A549 (cell line): ENCODE measurements around the gene ERGIC2. TPM values are rescaled to one million over a fixed set of nuclear protein-coding genes. Genes with fewer than 3 reads are reported as not detected.
A peak's percentile ranks its signal among the peaks of the same experiment; 100 is the strongest.

ENCODE experiments used
- ATAC-seq, 2 experiments: fragments of 200-7000 bp in 1 of 2; fragments of >200 bp in 1 of 2; cut with Nextera tagmentation in 1 of 2; cut with Tn5 transposase in 1 of 2; 3 replicates each; pipeline versions ENCODE4 v1.8.0 to v1.9.1; 2018 to 2020; ENCODE audit warnings: mild to moderate bottlenecking in 1 of 2, moderate library complexity in 1 of 2
- CTCF ChIA-PET: fragments of 300-600 bp; sonication (Branson Sonifier 250); formaldehyde crosslinking; extraction: SDS; loops from one replicate; lab custom pipeline; 2021; ENCODE audit warnings: antibody characterized with exemption, inconsistent platforms; lab: Yijun Ruan, JAX
- POLR2A ChIA-PET: fragments of 350-600 bp; formaldehyde crosslinking; extraction: SDS; loops from one replicate; lab custom pipeline; 2021; ENCODE audit warnings: antibody characterized with exemption, inconsistent platforms; lab: Yijun Ruan, JAX
- DNase-seq, 2 experiments: peaks; one replicate each; pipeline versions ENCODE4 v3.0.0 to v3.0.0-alpha.2; 2011 to 2016; ENCODE audit warnings: low read depth in 1 of 2, low spot score in 1 of 2
- FAIRE-seq: peaks from 2 replicates; lab custom pipeline; 2011; peaks lifted over from hg19 to GRCh38; lab: Jason Lieb, UNC
- H3K27ac ChIP-seq, 2 experiments: fragments of >200 bp; sonication (Bioruptor Twin); formaldehyde crosslinking; 3 replicates each; pipeline ENCODE4 v1.5.1; 2016 to 2017
- H3K4me1 ChIP-seq: fragments of >200 bp; sonication (Bioruptor Twin); formaldehyde crosslinking; 3 replicates; pipeline ENCODE4 v1.6.1; 2016
- H3K4me2 ChIP-seq: fragments of >200 bp; sonication (Bioruptor Twin); formaldehyde crosslinking; 3 replicates; pipeline ENCODE4 v1.6.1; 2016
- H3K4me3 ChIP-seq: fragments of >200 bp; sonication (Bioruptor Twin); formaldehyde crosslinking; 3 replicates; pipeline ENCODE4 v1.5.1; 2016
- H3K9me3 ChIP-seq: fragments of >200 bp; sonication (Bioruptor Twin); formaldehyde crosslinking; 3 replicates; pipeline ENCODE4 v1.6.1; 2016
- ATOH8 ChIP-seq: fragments of 250-450 bp; sonication (Bioruptor Pico); IDR thresholded peaks from 2 replicates; pipeline ENCODE4 v1.5.0; 2020; ENCODE audit warnings: low read depth, mild to moderate bottlenecking, moderate library complexity
- BHLHE40 ChIP-seq: IDR thresholded peaks from 2 replicates; pipeline ENCODE4 v1.6.1; 2012; ENCODE audit warnings: low read depth, low read length, inconsistent platforms
- CBX8 ChIP-seq: fragments of 200-600 bp; sonication (generic); IDR thresholded peaks from 2 replicates; pipeline ENCODE4 v1.6.1; 2016
- CHD2 ChIP-seq: fragments of 150-350 bp; IDR thresholded peaks from 2 replicates; pipeline ENCODE4 v1.6.1; 2014; ENCODE audit warnings: low read length; ENCODE audit not compliant: partially characterized antibody
- EHF ChIP-seq: fragments of 250-450 bp; sonication (Bioruptor Pico); IDR thresholded peaks from 2 replicates; pipeline ENCODE4 v1.5.0; 2020; ENCODE audit warnings: mild to moderate bottlenecking
- EHMT2 ChIP-seq: fragments of 200-600 bp; sonication (generic); IDR thresholded peaks from 2 replicates; pipeline ENCODE4 v1.6.1; 2016; ENCODE audit warnings: antibody characterized with exemption, low read depth, mild to moderate bottlenecking, moderate library complexity
- EP300 ChIP-seq, 2 experiments: fragments of >200 bp; sonication (Bioruptor Twin); formaldehyde crosslinking; IDR thresholded peaks; 2 replicates in 1 of 2; 3 replicates in 1 of 2; pipeline ENCODE4 v1.6.1; 2016 to 2017
- GATA3 ChIP-seq: IDR thresholded peaks from 2 replicates; pipeline ENCODE4 v1.6.1; 2012; ENCODE audit warnings: borderline replicate concordance
- HDAC2 ChIP-seq: fragments of 200-600 bp; sonication (generic); IDR thresholded peaks from 2 replicates; pipeline ENCODE4 v1.6.1; 2016
- HOXB13 ChIP-seq: fragments of 250-450 bp; sonication (Bioruptor Pico); IDR thresholded peaks from 2 replicates; pipeline ENCODE4 v1.5.0; 2020; ENCODE audit warnings: low read depth, mild to moderate bottlenecking, moderate library complexity
- HOXB5 ChIP-seq: fragments of 250-450 bp; sonication (Bioruptor Pico); IDR thresholded peaks from 2 replicates; pipeline ENCODE4 v1.5.0; 2020; ENCODE audit warnings: mild to moderate bottlenecking, moderate library complexity
- KDM1A ChIP-seq: fragments of 200-600 bp; sonication (generic); IDR thresholded peaks from 2 replicates; pipeline ENCODE4 v1.6.1; 2016; ENCODE audit warnings: low read depth, mild to moderate bottlenecking
- MAZ ChIP-seq: fragments of 150-350 bp; IDR thresholded peaks from 2 replicates; pipeline ENCODE4 v1.6.1; 2014; ENCODE audit warnings: antibody characterized with exemption, low read depth, low read length, borderline replicate concordance
- MYC ChIP-seq: IDR thresholded peaks from 2 replicates; pipeline ENCODE4 v1.6.1; 2012; ENCODE audit warnings: mild to moderate bottlenecking, inconsistent platforms, low read length, improper control_type of control experiment, borderline replicate concordance
- PBX3 ChIP-seq: IDR thresholded peaks from 2 replicates; pipeline ENCODE4 v1.6.1; 2012
- POLR2A ChIP-seq: IDR thresholded peaks from 2 replicates; pipeline ENCODE4 v1.6.1; 2012; ENCODE audit warnings: mild to moderate bottlenecking, low read length
- SMC3 ChIP-seq: fragments of >200 bp; sonication (Bioruptor Twin); formaldehyde crosslinking; IDR thresholded peaks from 3 replicates; pipeline ENCODE4 v1.6.1; 2018; ENCODE audit warnings: inconsistent platforms
- TFCP2L1 ChIP-seq: fragments of 250-450 bp; sonication (Bioruptor Pico); IDR thresholded peaks from 2 replicates; pipeline ENCODE4 v1.5.0; 2021; ENCODE audit warnings: mild to moderate bottlenecking
- USF2 ChIP-seq: fragments of 450-650 bp; IDR thresholded peaks from 2 replicates; pipeline ENCODE4 v1.6.1; 2014; ENCODE audit warnings: antibody characterized with exemption
- ZC3H11A ChIP-seq: fragments of 450-650 bp; IDR thresholded peaks from 2 replicates; pipeline ENCODE4 v1.6.1; 2014; ENCODE audit warnings: antibody characterized with exemption, mild to moderate bottlenecking
- ZNF302 ChIP-seq: fragments of 250-450 bp; sonication (Bioruptor Pico); IDR thresholded peaks from 2 replicates; pipeline ENCODE4 v1.9.0; 2021; ENCODE audit warnings: inconsistent platforms, mild to moderate bottlenecking, moderate library complexity
- WGBS: methylation state at CpG from one replicate; pipeline ENCODE4 v1.1.6; 2017; ENCODE audit errors: missing lambda C conversion rate; 5-methylcytosine and 5-hydroxymethylcytosine counted together
- polyA plus RNA-seq, 4 experiments: library from polyadenylated mRNA; depleted of rRNA in 3 of 4; stranded (reverse); fragments of >200 nt; fragmentation: RNase III in 1 of 4; extraction: RNeasy Plus Mini Kit Qiagen cat#74134 plus additional on column Dnase treatment in 1 of 4; gene quantifications; 2 replicates in 3 of 4; 3 replicates in 1 of 4; pipeline ENCODE4 v1.2.3, GENCODE V29; 2011 to 2017

ERGIC2 gene
- polyA plus RNA-seq, 2 of the 4 experiments (the other 2 are of a cell fraction): 69.3 to 94.1 TPM

- Histone ChIP-seq H3K4me2 (no peak overlapping the region), H3K4me1 (peaks cover 9% of the 10 kb centered on the region; the same call in 2 of the 3 replicates), H3K27ac (no peak overlapping the region)
- WGBS: 89% methylated on average over 4 of the region's 4 CpGs
- ChIA-PET POLR2A (no interaction called here), CTCF (no interaction called here)
- ATAC-seq: no peak
- FAIRE-seq: no peak
- no peak for DNase-seq
- no peak for TF ChIP-seq EP300 (IDR thresholded peaks at IDR 0.05)
- TF ChIP-seq, all 56 proteins: peak for 0
- H3K9me3 ChIP-seq: peaks cover 4% of the 10 kb centered on the region; the same call in 1 of the 3 replicates
- no peak overlapping the region for H3K4me3 ChIP-seq
These were observed 6.1 kb downstream of the ERGIC2 start for GRCh38 chr12:29374913-29375312.

- TF ChIP-seq SMC3 (no peak), EHMT2 (no peak), POLR2A (no peak), ATOH8 (no peak), ZNF302 (CRISPR knock-in tag) (no peak), EHF (CRISPR knock-in tag) (no peak), MYC (no peak), MAZ (no peak), BHLHE40 (no peak), TFCP2L1 (no peak), PBX3 (no peak), HOXB5 (CRISPR knock-in tag) (no peak), USF2 (no peak), ZC3H11A (no peak)
- ChIA-PET POLR2A (no interaction called here), CTCF (no interaction called here)
- H3K4me1 ChIP-seq: no peaks in the 10 kb centered on the region; the same call in 2 of the 3 replicates
- H3K27ac ChIP-seq: no peak overlapping the region
- H3K9me3 ChIP-seq: peaks cover 4% of the 10 kb centered on the region; the same call in 1 of the 3 replicates
- no peak overlapping the region for H3K4me2 ChIP-seq
- WGBS: 94% methylated on average over 2 of the region's 2 CpGs
- H3K4me3 ChIP-seq: no peak overlapping the region
- ATAC-seq (no peak), FAIRE-seq (no peak), DNase-seq (no peak)
These were observed 7.0 kb downstream of the ERGIC2 start for GRCh38 chr12:29374012-29374411.

GRCh38 chr12:29365091-29365490 lies 15.9 kb downstream of the ERGIC2 start:
- Histone ChIP-seq H3K4me3 (no peak overlapping the region), H3K27ac (no peak overlapping the region), H3K9me3 (no peaks in the 10 kb centered on the region), H3K4me1 (no peaks in the 10 kb centered on the region), H3K4me2 (no peak overlapping the region)
- WGBS: 94% methylated on average over 2 of the region's 2 CpGs
- ChIA-PET CTCF (interaction anchor here (2.1 kb wide), 1 partner anchor 12 kb away, joined by 5 read pairs; no protein-coding TSS in a partner anchor), POLR2A (no interaction called here)
- ATAC-seq (no peak), FAIRE-seq (no peak), DNase-seq (no peak)
- TF ChIP-seq GATA3: no peak
- TF ChIP-seq HOXB13: no peak
- 0 out of 2 replicates have a peak, but pooled peaks have one; percentile 22 for TF ChIP-seq KDM1A
- no peak for TF ChIP-seq ZNF302 (CRISPR knock-in tag)
- no peak for TF ChIP-seq HDAC2
- no peak for TF ChIP-seq CBX8
- TF ChIP-seq CHD2: no peak
